ENCODE data around the gene PEDS1.

GRCh38 chr20:50118203-50118602 lies 35.3 kb downstream of the PEDS1 start:
- TF ChIP-seq, protein P1, sequence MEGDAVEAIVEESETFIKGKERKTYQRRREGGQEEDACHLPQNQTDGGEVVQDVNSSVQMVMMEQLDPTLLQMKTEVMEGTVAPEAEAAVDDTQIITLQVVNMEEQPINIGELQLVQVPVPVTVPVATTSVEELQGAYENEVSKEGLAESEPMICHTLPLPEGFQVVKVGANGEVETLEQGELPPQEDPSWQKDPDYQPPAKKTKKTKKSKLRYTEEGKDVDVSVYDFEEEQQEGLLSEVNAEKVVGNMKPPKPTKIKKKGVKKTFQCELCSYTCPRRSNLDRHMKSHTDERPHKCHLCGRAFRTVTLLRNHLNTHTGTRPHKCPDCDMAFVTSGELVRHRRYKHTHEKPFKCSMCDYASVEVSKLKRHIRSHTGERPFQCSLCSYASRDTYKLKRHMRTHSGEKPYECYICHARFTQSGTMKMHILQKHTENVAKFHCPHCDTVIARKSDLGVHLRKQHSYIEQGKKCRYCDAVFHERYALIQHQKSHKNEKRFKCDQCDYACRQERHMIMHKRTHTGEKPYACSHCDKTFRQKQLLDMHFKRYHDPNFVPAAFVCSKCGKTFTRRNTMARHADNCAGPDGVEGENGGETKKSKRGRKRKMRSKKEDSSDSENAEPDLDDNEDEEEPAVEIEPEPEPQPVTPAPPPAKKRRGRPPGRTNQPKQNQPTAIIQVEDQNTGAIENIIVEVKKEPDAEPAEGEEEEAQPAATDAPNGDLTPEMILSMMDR (IDR thresholded peaks at IDR 0.05) = no peak
- TF ChIP-seq POLR2A (IDR thresholded peaks at IDR 0.05) (no peak), POLR2AphosphoS5 (IDR thresholded peaks at IDR 0.05) (no peak)

Data from gastroesophageal sphincter (tissue), 3 donors.